Activated naive CD4-positive, alpha-beta T cell treated with anti-CD3 and anti-CD28 coated beads, Interleukin-2, amount 10 ng/mL, durations not matched to agents 7 days and 5 days (primary cell): ENCODE measurements around the gene PSME4.
A peak's percentile ranks its signal among the peaks of the same experiment; 100 is the strongest.
"Not testable (repeated sequence)": the region's sequence is repeated elsewhere in the genome, so short reads cannot be mapped to it uniquely, and the experiment has no call there.

Source experiments
- CTCF ChIA-PET: fragments of 350-600 bp; sonication (Branson Sonifier 250); formaldehyde crosslinking; loops from one replicate; lab custom pipeline; 2021; ENCODE audit warnings: antibody characterized with exemption; lab: Charles Lee
- DNase-seq: peaks from one replicate; pipeline ENCODE4 v3.0.0-alpha.2; 2020
- H3K27ac Mint-ChIP-seq: one replicate; pipeline ENCODE4 v1.8.0; 2021; ENCODE audit warnings: mild to moderate bottlenecking, moderate library complexity, mixed read lengths
- H3K27me3 Mint-ChIP-seq: one replicate; pipeline ENCODE4 v1.8.0; 2021; ENCODE audit warnings: mild to moderate bottlenecking, mixed read lengths
- H3K36me3 Mint-ChIP-seq: one replicate; pipeline ENCODE4 v1.8.0; 2021; ENCODE audit warnings: mixed read lengths
- H3K4me1 Mint-ChIP-seq: one replicate; pipeline ENCODE4 v1.8.0; 2021; ENCODE audit warnings: mixed read lengths
- H3K4me3 Mint-ChIP-seq: one replicate; pipeline ENCODE4 v1.8.0; 2021; ENCODE audit warnings: mild to moderate bottlenecking, moderate library complexity, mixed read lengths
- H3K9me3 Mint-ChIP-seq: one replicate; pipeline ENCODE4 v1.8.0; 2021; ENCODE audit warnings: mixed read lengths

Gene PSME4

GRCh38 chr2:53989210-53989862, 18.5 kb upstream of the PSME4 start:
- peaks cover 6% of the 10 kb centered on the region for H3K9me3 Mint-ChIP-seq
- no peak for DNase-seq
- peaks cover 28% of the 10 kb centered on the region for H3K4me1 Mint-ChIP-seq
- no peak overlapping the region for H3K4me3 Mint-ChIP-seq
- H3K27me3 Mint-ChIP-seq = no peaks in the 10 kb centered on the region
- H3K36me3 Mint-ChIP-seq = peaks cover 22% of the 10 kb centered on the region
- CTCF ChIA-PET = no interaction called here
- no peak overlapping the region for H3K27ac Mint-ChIP-seq

GRCh38 chr2:53987336-53987921, 16.6 kb upstream of the PSME4 start:
- peaks cover 11% of the 10 kb centered on the region for H3K4me1 Mint-ChIP-seq
- no peak for DNase-seq
- H3K27me3 Mint-ChIP-seq = no peaks in the 10 kb centered on the region
- CTCF ChIA-PET = no interaction called here
- peak overlapping the region; percentile 52 for H3K27ac Mint-ChIP-seq
- H3K4me3 Mint-ChIP-seq = no peak overlapping the region
- peaks cover 4% of the 10 kb centered on the region for H3K9me3 Mint-ChIP-seq
- H3K36me3 Mint-ChIP-seq = peaks cover 25% of the 10 kb centered on the region

GRCh38 chr2:53985646-53986045, 14.9 kb upstream of the PSME4 start:
- CTCF ChIA-PET = no interaction called here
- Mint-ChIP-seq H3K27me3 (no peaks in the 10 kb centered on the region), H3K4me1 (peaks cover 7% of the 10 kb centered on the region), H3K9me3 (no peaks in the 10 kb centered on the region), H3K4me3 (no peak overlapping the region), H3K36me3 (peaks cover 28% of the 10 kb centered on the region), H3K27ac (no peak overlapping the region)
- no peak for DNase-seq

DNA sequence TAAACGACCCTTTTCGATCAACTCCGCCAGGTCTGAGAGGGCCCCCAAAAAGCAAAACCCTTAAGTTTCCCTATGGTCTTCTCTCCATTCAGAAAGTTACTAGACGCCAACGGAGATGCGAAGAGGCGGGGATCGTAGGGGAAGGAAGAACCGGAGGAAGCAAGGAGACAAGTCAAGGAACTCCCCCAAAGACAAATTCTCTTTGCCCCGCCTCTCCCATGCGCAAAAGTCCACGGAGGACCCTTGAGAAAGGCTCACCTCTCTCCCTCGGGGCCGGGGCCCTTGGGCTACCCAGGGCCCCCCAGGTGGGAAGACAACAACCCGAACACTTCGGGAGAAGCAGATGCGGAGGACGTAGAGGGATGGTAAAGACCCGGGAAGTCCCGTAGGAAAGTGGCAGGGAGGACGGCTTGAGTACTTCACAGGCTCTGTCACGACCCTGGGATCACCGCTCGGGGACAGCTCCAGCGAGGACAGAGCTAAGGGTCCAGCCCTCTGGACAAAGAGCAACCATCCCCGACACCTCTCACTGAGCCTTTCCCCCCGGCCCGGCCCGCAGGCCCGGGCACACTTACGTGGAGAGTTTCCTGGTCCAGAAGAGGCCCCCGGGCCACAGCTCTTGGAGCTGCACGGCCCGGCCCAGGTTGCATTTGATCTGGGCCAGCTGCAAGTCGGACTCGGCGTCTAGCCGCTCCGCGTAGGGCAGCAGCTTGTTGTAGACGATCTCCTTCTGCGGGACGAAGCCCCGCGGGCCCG, 647 bp downstream of the PSME4 start:
- DNase-seq = peak; percentile 53
- H3K9me3 Mint-ChIP-seq = no peaks in the 10 kb centered on the region
- peaks cover 46% of the 10 kb centered on the region for H3K4me1 Mint-ChIP-seq
- H3K27me3 Mint-ChIP-seq = no peaks in the 10 kb centered on the region
- peaks cover 35% of the 10 kb centered on the region for H3K36me3 Mint-ChIP-seq
- peak overlapping the region; percentile 88 for H3K27ac Mint-ChIP-seq
- peak overlapping the region; percentile 92 for H3K4me3 Mint-ChIP-seq
- CTCF ChIA-PET = interaction anchor here (0.6 to 1.0 kb wide), 3 partner anchors 24 to 141 kb away, joined by 3 to 4 read pairs (median 3); no protein-coding TSS in a partner anchor

- no peaks in the 10 kb centered on the region for H3K27me3 Mint-ChIP-seq
- H3K4me3 Mint-ChIP-seq = peak overlapping the region; percentile 92
- H3K27ac Mint-ChIP-seq = peak overlapping the region; percentile 88
- no peaks in the 10 kb centered on the region for H3K9me3 Mint-ChIP-seq
- peaks cover 32% of the 10 kb centered on the region for H3K36me3 Mint-ChIP-seq
- CTCF ChIA-PET = interaction anchor here (1.0 kb wide), 1 partner anchor 201 kb away, joined by 3 read pairs; the partner anchor contains the start of gene CHAC2
- H3K4me1 Mint-ChIP-seq = peaks cover 53% of the 10 kb centered on the region
- DNase-seq = no peak
Measured at GRCh38 chr2:53969285-53969967, 1.4 kb downstream of the PSME4 start.

DNA sequence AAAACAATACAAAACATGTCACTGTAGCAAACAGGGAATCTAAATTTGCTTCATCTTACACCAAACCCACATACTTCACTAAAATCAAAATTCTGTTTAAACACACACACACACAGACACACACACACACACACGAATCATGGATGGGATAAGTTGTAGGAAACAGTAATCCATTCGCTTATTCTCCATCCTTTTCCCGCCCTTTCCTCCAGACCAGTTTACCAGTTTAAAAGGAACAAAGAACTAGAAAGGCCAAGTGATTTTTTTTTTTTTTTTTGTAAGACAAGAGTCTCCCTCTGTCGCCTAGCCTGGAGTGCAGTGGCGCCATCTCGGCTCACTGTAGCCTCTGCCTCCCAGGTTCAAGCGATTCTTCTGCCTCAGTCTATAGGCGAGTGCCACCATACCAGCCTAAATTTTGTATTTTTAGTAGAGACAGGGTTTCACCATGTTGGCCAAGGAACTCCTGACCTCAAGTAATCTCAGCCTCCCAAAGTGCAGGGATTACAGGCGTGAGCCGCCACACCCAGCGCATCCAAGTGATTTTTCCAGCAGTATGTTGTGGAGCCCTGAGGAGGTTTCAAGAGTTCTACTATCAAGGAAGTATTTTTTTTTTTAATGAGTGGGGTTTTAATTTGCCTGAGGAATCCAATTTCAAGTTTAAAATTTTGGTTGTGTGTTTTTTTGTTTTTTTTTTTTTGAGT, 5.7 kb downstream of the PSME4 start:
- Mint-ChIP-seq H3K4me1 (peaks cover 56% of the 10 kb centered on the region), H3K9me3 (no peaks in the 10 kb centered on the region), H3K36me3 (peaks cover 15% of the 10 kb centered on the region), H3K27me3 (no peaks in the 10 kb centered on the region), H3K4me3 (no peak overlapping the region), H3K27ac (no peak overlapping the region)
- CTCF ChIA-PET = no interaction called here
- no peak for DNase-seq

GRCh38 chr2:53964257-53964952, 6.4 kb downstream of the PSME4 start:
- DNase-seq = no peak
- peaks cover 13% of the 10 kb centered on the region for H3K36me3 Mint-ChIP-seq
- H3K27ac Mint-ChIP-seq = no peak overlapping the region
- no peaks in the 10 kb centered on the region for H3K27me3 Mint-ChIP-seq
- H3K4me3 Mint-ChIP-seq = no peak overlapping the region
- H3K9me3 Mint-ChIP-seq = no peaks in the 10 kb centered on the region
- peaks cover 52% of the 10 kb centered on the region for H3K4me1 Mint-ChIP-seq
- CTCF ChIA-PET = no interaction called here

DNA sequence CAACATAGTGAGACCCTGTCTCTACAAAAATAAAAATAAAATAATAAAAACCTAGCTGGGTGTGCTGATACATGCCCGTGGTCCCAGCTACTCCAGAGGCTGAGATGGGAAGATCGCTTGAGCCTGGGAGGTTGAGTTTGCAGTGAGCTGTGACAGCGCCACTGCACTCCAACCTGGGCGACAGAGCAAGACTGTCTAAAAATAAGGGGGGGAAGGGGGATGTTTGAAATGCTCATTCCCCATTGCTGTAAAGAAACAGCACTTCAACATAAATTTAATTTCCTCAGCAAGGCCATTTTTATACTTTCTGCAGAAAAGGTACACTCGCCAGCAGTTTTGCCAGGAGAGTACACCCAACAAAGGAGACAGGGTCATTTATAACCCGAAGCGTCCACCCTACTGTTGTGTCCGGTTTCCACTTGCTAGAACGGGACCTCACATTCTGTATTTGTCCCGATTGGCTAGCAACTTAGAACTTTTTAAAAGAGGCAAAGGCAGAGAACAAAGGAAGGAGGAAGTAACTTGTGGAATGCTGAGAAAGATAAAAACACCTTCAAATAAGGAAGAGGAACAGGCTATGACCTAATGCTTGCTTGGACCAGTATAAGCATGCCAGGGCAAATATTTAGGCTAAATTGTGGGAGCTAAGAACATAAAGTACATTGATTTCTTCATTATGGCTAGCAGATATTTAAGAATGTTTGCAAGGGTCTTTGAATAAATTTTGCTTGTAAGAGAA, 9.1 kb downstream of the PSME4 start:
- peaks cover 30% of the 10 kb centered on the region for H3K4me1 Mint-ChIP-seq
- CTCF ChIA-PET, H3K4me3 Mint-ChIP-seq, H3K36me3 Mint-ChIP-seq, H3K27ac Mint-ChIP-seq, H3K9me3 Mint-ChIP-seq, DNase-seq, H3K27me3 Mint-ChIP-seq: not testable (repeated sequence)

GRCh38 chr2:53960476-53960875, 10.3 kb downstream of the PSME4 start:
- H3K9me3 Mint-ChIP-seq = no peaks in the 10 kb centered on the region
- no peak overlapping the region for H3K4me3 Mint-ChIP-seq
- CTCF ChIA-PET = interaction anchor here (0.8 kb wide), 1 partner anchor 16 kb away, joined by 3 read pairs; no protein-coding TSS in a partner anchor
- H3K36me3 Mint-ChIP-seq = peaks cover 8% of the 10 kb centered on the region
- no peak for DNase-seq
- H3K27me3 Mint-ChIP-seq = no peaks in the 10 kb centered on the region
- no peak overlapping the region for H3K27ac Mint-ChIP-seq
- H3K4me1 Mint-ChIP-seq = peaks cover 28% of the 10 kb centered on the region

DNA sequence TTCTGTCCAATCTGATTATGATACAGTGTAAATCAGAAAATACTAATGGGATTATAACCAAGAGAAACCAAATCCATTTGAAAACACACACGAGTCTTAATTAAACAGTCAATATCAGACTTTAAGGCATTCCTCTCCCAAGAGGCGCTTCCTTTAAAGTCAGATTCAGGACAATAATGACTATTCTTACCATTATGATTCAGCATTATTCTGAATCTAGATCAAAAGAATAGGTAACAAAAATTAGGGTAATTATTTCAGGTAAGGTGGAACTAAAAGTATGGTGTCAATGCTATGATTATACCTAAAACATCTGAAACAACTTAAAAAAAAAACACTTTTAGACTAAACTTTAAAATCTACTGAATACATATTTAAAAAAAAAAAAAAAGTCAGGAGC, 12.3 kb downstream of the PSME4 start:
- Mint-ChIP-seq H3K27ac (no peak overlapping the region), H3K27me3 (no peaks in the 10 kb centered on the region), H3K36me3 (peaks cover 6% of the 10 kb centered on the region), H3K9me3 (no peaks in the 10 kb centered on the region), H3K4me3 (no peak overlapping the region), H3K4me1 (peaks cover 15% of the 10 kb centered on the region)
- CTCF ChIA-PET = no interaction called here
- DNase-seq = no peak

- H3K27me3 Mint-ChIP-seq = no peaks in the 10 kb centered on the region
- CTCF ChIA-PET = no interaction called here
- H3K9me3 Mint-ChIP-seq = no peaks in the 10 kb centered on the region
Measured at GRCh38 chr2:53952519-53952918, 18.3 kb downstream of the PSME4 start.

GRCh38 chr2:53949457-53949856, 21.3 kb downstream of the PSME4 start:
- CTCF ChIA-PET = interaction anchor here (0.6 to 0.8 kb wide), 2 partner anchors 19 to 26 kb away, joined by 3 read pairs; no protein-coding TSS in a partner anchor
- Mint-ChIP-seq H3K27me3 (no peaks in the 10 kb centered on the region), H3K4me1 (peaks cover 21% of the 10 kb centered on the region), H3K4me3 (no peak overlapping the region), H3K27ac (peak overlapping the region; percentile 22), H3K36me3 (peaks cover 39% of the 10 kb centered on the region), H3K9me3 (no peaks in the 10 kb centered on the region)
- no peak for DNase-seq

More at GRCh38 chr2:53952519-53952918, 18.3 kb downstream of the PSME4 start:
- no peak for DNase-seq
- Mint-ChIP-seq H3K27ac (no peak overlapping the region), H3K4me3 (no peak overlapping the region), H3K36me3 (peaks cover 17% of the 10 kb centered on the region), H3K4me1 (peaks cover 8% of the 10 kb centered on the region)

GRCh38 chr2:53945538-53945937, 25.3 kb downstream of the PSME4 start:
- H3K4me1 Mint-ChIP-seq = peaks cover 21% of the 10 kb centered on the region
- H3K27ac Mint-ChIP-seq = peak overlapping the region; percentile 57
- DNase-seq = no peak
- no peaks in the 10 kb centered on the region for H3K9me3 Mint-ChIP-seq
- no peaks in the 10 kb centered on the region for H3K27me3 Mint-ChIP-seq
- H3K36me3 Mint-ChIP-seq = peaks cover 47% of the 10 kb centered on the region
- CTCF ChIA-PET = no interaction called here
- H3K4me3 Mint-ChIP-seq = no peak overlapping the region
